Measurements from ENCODE around the gene BRI3BP. TPM values are rescaled to one million over a fixed set of nuclear protein-coding genes. Genes with fewer than 3 reads are reported as not detected.
"Not testable (repeated sequence)": the region's sequence is repeated elsewhere in the genome, so short reads cannot be mapped to it uniquely, and the experiment has no call there.

BRI3BP gene
- total RNA-seq, 2 donors from 2014 or later: 16.7 to 23.0 TPM

DNA sequence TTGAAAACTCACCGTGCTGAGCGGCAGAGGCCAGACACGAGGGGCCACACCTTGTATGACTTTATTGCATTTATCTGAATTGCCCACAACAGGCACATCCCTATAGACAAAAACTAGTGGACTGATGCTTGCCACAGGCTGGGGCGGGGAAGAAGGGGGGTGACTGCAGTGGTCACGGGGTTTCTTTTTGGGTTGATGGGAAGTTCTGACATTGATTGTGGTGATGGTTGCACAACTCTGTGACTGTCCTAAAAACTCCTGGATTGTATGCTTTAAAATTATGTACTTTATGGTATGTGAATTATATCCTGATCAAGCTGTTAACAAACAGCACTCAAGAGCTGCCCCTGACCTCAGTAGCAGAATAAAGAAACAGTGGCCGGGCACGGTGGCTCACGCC lies 30.2 kb upstream of the BRI3BP start:
- DNase-seq: no peak
- no peaks in the 10 kb centered on the region for H3K9me3 Mint-ChIP-seq
- ATAC-seq (replicated peaks in 1 of 2): no peak
- H3K27ac Mint-ChIP-seq: no peak overlapping the region
- peaks cover 2 to 14% of the 10 kb centered on the region in 2 donors for H3K36me3 Mint-ChIP-seq (ENCODE audit: insufficient read depth in 2 of 2)
- H3K4me3 Mint-ChIP-seq: no peak overlapping the region
- H3K4me1 Mint-ChIP-seq (ENCODE audit: low read depth): no peaks in the 10 kb centered on the region
- H3K27me3 Mint-ChIP-seq (ENCODE audit: low read depth): no peaks in the 10 kb centered on the region

DNA sequence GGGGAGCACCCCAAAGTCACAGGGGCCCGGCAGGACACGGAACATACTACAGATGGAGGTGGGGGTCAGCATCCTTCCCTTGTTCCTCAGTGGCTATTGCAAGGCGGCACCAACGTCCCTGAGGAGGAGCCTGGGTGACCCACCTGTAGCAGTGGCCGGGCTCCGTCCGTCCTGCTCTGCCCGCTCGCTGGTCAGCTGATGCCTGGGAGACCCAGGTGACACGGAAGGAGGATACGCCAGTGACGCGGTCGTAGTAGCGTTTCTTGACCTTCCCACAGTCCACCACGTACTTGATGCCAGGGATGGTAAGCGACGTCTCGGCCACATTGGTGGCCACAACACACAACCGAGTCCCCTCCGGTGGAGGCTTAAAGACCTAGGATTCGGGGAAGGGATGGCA lies 29.2 kb upstream of the BRI3BP start:
- ATAC-seq (replicated peaks in 1 of 2) (no peak), DNase-seq (no peak)
- no peak overlapping the region for H3K27ac Mint-ChIP-seq
- H3K36me3 Mint-ChIP-seq (ENCODE audit: insufficient read depth in 2 of 2): peaks cover 2 to 13% of the 10 kb centered on the region in 2 donors
- H3K9me3 Mint-ChIP-seq: no peaks in the 10 kb centered on the region
- H3K4me3 Mint-ChIP-seq: no peak overlapping the region
- no peaks in the 10 kb centered on the region for H3K4me1 Mint-ChIP-seq (ENCODE audit: low read depth)
- no peaks in the 10 kb centered on the region for H3K27me3 Mint-ChIP-seq (ENCODE audit: low read depth)

DNA sequence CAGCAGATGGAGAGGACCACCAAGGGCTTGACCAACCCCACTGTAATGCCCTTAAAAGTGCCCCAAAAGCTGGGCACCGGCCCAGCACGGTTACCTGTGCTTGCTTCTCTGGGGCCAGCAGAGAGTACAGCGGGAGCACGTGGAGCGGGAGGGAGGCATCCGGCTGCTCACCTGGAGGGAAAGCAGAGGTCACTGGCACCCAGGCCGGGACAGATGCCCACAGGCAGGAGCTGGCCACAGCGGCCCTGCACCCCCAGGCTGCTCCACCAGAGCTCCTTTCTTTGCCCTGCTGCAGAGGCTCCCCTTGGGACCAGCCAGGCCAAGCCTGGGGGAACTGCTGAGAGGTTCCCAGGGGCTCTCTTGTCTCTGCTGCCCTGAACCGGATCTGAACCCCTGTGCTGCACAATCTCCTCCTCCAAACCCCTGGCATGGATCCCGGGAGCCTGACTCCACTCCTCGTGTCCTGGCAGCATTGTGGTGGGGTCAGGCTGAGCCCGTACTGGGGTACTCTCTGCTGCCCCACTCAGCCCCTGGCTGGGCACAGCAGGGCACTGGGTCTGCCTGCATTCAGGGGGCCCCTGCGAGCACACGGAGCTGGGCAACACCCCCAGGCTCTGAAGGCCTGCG lies 28.5 kb upstream of the BRI3BP start:
- Mint-ChIP-seq H3K36me3 (ENCODE audit: insufficient read depth in 2 of 2) (peaks cover 2 to 13% of the 10 kb centered on the region in 2 donors), H3K27ac (no peak overlapping the region), H3K27me3 (ENCODE audit: low read depth) (no peaks in the 10 kb centered on the region), H3K4me1 (ENCODE audit: low read depth) (no peaks in the 10 kb centered on the region), H3K9me3 (no peaks in the 10 kb centered on the region), H3K4me3 (no peak overlapping the region)
- DNase-seq: no peak
- ATAC-seq (replicated peaks in 1 of 2): no peak

DNA sequence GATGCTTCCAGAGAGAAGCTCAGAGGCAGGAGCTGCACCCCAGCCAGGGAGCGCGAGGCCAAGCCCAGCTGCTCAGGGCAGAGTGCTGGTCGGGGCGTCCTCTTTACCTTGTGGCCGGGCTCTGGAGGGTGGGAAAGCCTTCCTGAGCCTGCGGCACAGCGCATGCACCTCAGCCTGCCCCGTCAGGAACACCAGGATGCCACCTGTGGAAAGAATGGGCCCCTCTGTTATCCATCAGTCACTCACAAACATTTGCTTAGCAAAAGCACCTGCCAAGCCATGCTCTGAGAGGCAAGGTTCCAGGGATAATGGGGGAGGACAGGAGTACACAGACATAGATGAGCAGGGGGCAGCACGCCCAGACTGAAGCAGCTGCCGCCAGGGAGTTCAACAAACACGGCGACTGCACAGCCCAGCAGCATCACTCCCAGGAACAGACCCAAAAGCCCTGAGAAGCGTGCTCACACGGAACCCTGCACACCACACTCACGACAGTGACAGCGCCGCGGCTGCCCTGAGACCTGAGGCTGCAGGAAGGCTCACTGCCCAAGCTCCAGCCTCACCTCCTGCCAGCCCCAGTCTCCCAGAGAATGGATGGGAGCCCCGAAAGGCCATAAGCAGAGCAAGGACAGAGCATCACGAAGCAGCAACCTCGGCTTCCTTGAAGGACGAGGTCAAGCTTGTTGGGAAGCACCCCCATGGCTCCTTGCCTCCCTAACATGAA lies 26.3 kb upstream of the BRI3BP start:
- Mint-ChIP-seq H3K36me3 (ENCODE audit: insufficient read depth in 2 of 2) (peaks cover 1 to 11% of the 10 kb centered on the region in 2 donors), H3K9me3 (no peaks in the 10 kb centered on the region), H3K4me1 (ENCODE audit: low read depth) (no peaks in the 10 kb centered on the region), H3K27me3 (ENCODE audit: low read depth) (no peaks in the 10 kb centered on the region), H3K4me3 (no peak overlapping the region), H3K27ac (no peak overlapping the region)
- DNase-seq: no peak
- no peak for ATAC-seq (replicated peaks in 1 of 2)

DNA sequence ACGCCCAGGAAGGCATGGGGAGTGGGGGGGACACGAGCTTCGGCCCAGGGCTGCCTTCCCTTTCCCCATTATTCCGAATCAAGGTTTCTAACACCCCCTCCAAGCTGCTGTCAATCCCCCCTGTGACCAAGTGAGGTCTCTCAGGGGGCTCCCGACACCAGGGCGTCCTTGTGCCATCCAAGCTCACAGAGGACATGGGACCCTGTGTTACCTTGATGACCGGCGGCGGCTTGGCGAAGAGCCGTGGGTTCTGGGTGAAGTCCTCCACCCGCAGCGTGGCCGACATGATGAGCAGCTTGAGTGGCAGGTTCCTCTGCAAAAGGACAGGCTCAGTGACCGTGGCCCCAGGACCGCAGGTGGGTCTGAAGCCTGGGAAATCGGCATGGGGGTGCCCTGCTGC lies 24.8 kb upstream of the BRI3BP start:
- Mint-ChIP-seq H3K36me3 (ENCODE audit: insufficient read depth in 2 of 2) (peaks cover 1 to 11% of the 10 kb centered on the region in 2 donors), H3K27me3 (ENCODE audit: low read depth) (no peaks in the 10 kb centered on the region), H3K4me3 (no peak overlapping the region), H3K9me3 (no peaks in the 10 kb centered on the region), H3K27ac (no peak overlapping the region), H3K4me1 (ENCODE audit: low read depth) (no peaks in the 10 kb centered on the region)
- no peak for DNase-seq
- ATAC-seq (replicated peaks in 1 of 2): no peak

DNA sequence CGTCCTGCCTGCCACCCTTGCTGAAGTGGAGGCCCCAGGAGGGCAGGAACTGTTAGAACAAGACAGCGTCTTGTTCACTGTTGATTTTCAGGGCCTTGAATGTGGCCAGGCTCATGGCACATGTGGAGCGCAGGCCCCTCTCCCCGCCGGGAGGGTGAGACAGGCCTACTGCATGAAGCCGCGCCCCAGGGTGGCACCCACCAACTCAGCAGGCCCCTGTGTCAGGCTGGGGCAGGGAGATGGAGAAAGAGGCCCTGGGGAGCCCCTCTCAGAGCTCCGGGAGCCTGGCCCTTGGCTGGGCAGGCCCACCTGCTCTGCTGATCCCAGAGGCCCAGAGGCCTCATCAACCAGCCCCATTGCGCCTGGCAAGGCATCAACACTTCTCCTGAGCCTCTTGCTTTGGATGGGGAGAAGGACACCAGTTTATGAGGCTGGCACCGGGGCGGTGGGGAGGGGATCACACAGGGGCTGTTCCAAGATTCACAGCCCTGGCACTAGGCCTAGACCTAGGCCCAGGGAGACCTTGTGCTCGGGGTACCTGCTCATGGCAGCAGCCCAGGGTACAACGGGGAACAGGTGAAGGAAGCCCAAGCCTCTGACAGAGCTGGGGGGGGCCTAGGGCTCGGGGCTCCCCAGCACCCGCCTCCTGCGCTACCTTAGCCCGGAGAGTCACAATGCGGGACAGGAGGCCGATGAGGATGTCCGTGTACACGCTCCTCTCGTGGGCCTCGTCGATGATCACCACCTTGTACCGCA lies 22.6 kb upstream of the BRI3BP start:
- no peaks in the 10 kb centered on the region for H3K9me3 Mint-ChIP-seq
- H3K4me1 Mint-ChIP-seq (ENCODE audit: low read depth): no peaks in the 10 kb centered on the region
- DNase-seq (no peak), ATAC-seq (replicated peaks in 1 of 2) (no peak)
- no peak overlapping the region for H3K27ac Mint-ChIP-seq
- H3K36me3 Mint-ChIP-seq (ENCODE audit: insufficient read depth in 2 of 2): peaks cover 1 to 11% of the 10 kb centered on the region in 2 donors
- no peaks in the 10 kb centered on the region for H3K27me3 Mint-ChIP-seq (ENCODE audit: low read depth)
- H3K4me3 Mint-ChIP-seq: no peak overlapping the region

DNA sequence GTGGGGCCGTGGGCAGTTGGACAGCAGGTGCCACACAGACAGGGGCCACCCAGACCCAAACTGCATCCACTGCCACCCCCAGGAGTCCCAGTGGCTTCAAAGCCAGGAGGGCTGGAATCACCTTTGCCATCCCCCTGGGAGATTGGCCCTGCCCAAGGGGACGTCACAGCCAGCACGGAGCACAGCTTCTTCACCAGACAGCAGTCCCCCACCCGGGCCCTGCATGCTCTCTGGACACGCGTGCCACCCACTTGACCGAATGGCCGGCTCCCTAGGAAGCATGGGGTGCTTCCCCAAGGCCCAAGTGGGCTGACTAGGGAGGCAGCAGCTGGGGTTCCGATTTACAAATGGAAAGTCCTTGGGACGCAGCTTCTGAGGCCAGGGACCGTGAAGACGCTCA lies 21.8 kb upstream of the BRI3BP start:
- DNase-seq: no peak
- ATAC-seq (replicated peaks in 1 of 2): no peak
- no peaks in the 10 kb centered on the region for H3K9me3 Mint-ChIP-seq
- no peaks in the 10 kb centered on the region for H3K4me1 Mint-ChIP-seq (ENCODE audit: low read depth)
- no peaks in the 10 kb centered on the region for H3K27me3 Mint-ChIP-seq (ENCODE audit: low read depth)
- peaks cover 1 to 11% of the 10 kb centered on the region in 2 donors for H3K36me3 Mint-ChIP-seq (ENCODE audit: insufficient read depth in 2 of 2)
- no peak overlapping the region for H3K27ac Mint-ChIP-seq
- no peak overlapping the region for H3K4me3 Mint-ChIP-seq

DNA sequence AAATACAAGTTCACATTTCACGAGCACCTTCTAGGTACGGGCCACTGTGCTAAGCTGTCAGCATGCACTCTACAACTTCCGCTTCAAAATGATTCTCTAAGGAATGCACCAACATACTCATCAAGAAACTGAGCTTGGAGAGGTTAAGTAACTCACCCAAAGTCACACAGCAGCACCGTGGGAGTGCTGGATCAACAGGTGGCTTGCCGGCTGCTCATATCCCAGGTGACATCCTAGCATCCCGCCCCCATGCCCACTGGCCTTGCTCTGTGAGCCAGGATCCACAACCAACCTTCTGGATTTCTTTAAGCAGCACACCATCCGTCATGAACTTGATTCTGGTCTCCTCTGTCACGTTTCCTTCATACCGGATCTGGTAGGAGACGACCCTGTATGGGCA lies 21.2 kb upstream of the BRI3BP start:
- no peak overlapping the region for H3K27ac Mint-ChIP-seq
- H3K36me3 Mint-ChIP-seq (ENCODE audit: insufficient read depth in 2 of 2): peaks cover 1 to 9% of the 10 kb centered on the region in 2 donors
- H3K27me3 Mint-ChIP-seq (ENCODE audit: low read depth): no peaks in the 10 kb centered on the region
- DNase-seq: no peak
- H3K4me1 Mint-ChIP-seq (ENCODE audit: low read depth): no peaks in the 10 kb centered on the region
- no peaks in the 10 kb centered on the region for H3K9me3 Mint-ChIP-seq
- ATAC-seq (replicated peaks in 1 of 2): no peak
- no peak overlapping the region for H3K4me3 Mint-ChIP-seq

DNA sequence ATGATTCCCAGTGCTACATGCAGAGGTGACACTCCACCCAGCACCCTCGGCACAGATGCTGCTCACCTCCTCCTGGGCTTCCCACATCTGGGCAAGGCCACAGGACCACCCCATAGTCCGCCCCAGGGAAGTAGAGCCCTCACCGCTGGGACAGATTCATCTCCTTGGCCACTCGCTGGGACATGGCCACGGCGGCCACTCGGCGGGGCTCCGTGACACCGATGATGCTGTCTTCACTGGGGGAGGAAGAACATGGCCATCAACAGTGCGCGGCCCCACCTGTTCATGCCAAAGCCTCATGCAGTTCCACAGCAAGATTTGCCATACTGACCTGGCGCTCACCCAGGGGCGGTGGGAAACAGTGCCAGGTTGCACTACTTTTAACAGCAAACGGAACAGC lies 18.2 kb upstream of the BRI3BP start:
- Mint-ChIP-seq H3K9me3 (no peaks in the 10 kb centered on the region), H3K27me3 (ENCODE audit: low read depth) (no peaks in the 10 kb centered on the region), H3K36me3 (ENCODE audit: insufficient read depth in 2 of 2) (peaks cover 4 to 16% of the 10 kb centered on the region in 2 donors), H3K4me1 (ENCODE audit: low read depth) (no peaks in the 10 kb centered on the region), H3K4me3 (no peak overlapping the region), H3K27ac (no peak overlapping the region)
- ATAC-seq (replicated peaks in 1 of 2) (no peak), DNase-seq (no peak)

DNA sequence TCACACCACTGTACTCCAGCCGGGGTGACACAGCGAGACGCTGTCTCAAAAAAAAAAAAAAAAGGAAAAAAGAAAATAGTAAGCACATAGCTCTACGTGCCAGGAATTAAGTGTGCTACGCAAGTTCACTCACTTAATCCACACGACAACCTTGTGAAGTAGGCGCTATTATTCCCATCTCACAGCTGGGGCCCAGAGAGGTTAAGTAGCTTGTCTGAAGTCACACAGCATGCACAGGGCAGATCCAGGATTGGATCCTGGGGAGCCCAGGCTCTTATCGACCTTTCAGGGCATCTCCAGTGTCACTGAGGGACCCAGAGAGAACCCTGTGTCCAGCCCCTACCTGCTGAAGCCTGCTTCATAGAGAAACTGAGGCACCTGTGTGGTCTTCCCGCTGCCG lies 16.4 kb upstream of the BRI3BP start:
- H3K4me1 Mint-ChIP-seq (ENCODE audit: low read depth): peaks cover 4% of the 10 kb centered on the region
- H3K27ac Mint-ChIP-seq: no peak overlapping the region
- DNase-seq (no peak), ATAC-seq (replicated peaks in 1 of 2) (no peak)
- H3K27me3 Mint-ChIP-seq (ENCODE audit: low read depth): no peaks in the 10 kb centered on the region
- H3K9me3 Mint-ChIP-seq: no peaks in the 10 kb centered on the region
- peaks cover 8 to 20% of the 10 kb centered on the region in 2 donors for H3K36me3 Mint-ChIP-seq (ENCODE audit: insufficient read depth in 2 of 2)
- no peak overlapping the region for H3K4me3 Mint-ChIP-seq

DNA sequence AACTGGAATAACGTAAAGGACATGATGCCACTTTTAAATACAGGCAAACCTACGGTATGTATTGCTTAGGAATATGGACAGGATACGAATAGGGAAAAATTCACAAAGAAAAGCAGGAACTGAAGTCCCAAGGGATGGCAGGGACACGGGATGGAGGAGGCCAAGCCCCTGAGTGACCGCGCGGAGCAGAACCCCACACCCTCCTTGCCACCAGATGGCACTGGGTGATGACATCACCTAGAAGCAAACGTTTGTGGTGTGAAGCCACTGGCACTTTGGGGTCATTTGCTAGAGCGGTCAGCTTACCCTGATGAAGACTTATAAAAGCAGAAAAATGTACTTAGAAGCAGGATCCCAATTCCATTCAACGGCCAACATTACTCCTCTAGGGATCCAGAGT lies 13.9 kb upstream of the BRI3BP start:
- no peak overlapping the region for H3K27ac Mint-ChIP-seq
- ATAC-seq (replicated peaks in 1 of 2) (no peak), DNase-seq (no peak)
- H3K27me3 Mint-ChIP-seq (ENCODE audit: low read depth): no peaks in the 10 kb centered on the region
- no peak overlapping the region for H3K4me3 Mint-ChIP-seq
- H3K36me3 Mint-ChIP-seq (ENCODE audit: insufficient read depth in 2 of 2): peaks cover 10 to 29% of the 10 kb centered on the region in 2 donors
- H3K9me3 Mint-ChIP-seq: no peaks in the 10 kb centered on the region
- peaks cover 4% of the 10 kb centered on the region for H3K4me1 Mint-ChIP-seq (ENCODE audit: low read depth)

DNA sequence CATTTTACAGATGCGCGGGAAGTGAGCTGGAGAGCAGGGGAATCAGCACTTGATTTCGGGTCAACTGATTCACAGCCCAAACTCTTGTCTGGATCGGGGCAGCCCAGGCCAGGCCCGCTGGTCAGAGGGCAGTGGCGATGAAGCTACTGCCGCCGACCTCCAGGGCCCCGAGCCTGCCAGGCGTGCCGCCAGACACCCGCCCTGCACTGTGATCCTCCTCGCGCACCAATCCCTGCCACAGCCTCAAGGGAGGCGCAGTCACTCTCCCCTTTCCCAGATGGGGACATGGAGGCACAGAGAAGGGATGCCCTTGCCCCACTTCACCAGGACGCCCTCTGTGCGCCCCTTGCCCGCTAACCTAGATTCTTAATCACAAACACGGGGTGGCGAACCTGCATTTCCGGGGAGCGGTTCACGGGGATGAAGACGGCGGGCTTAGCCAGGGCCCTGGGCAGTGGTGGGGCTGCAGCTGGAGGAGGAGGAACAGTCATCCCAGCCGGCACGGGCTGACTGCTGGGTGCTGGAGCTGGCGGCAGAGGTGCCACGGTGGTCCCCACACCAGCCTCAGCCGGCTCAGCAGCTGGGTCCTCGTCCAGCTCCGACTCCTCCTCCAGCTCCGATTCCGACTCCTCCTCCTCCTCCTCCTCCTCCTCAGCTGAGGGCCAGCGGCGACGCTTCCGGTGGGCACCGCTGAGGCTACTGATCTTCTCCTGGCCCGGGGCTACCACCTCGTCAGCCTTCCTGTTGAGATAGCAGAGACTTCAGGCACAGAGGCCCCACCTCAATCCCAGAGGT lies 13.2 kb upstream of the BRI3BP start:
- no peak overlapping the region for H3K27ac Mint-ChIP-seq
- ATAC-seq (replicated peaks in 1 of 2): no peak
- H3K4me3 Mint-ChIP-seq: no peak overlapping the region
- no peaks in the 10 kb centered on the region for H3K27me3 Mint-ChIP-seq (ENCODE audit: low read depth)
- peaks cover 4% of the 10 kb centered on the region for H3K4me1 Mint-ChIP-seq (ENCODE audit: low read depth)
- no peaks in the 10 kb centered on the region for H3K9me3 Mint-ChIP-seq
- peaks cover 10 to 27% of the 10 kb centered on the region in 2 donors for H3K36me3 Mint-ChIP-seq (ENCODE audit: insufficient read depth in 2 of 2)
- DNase-seq: no peak

DNA sequence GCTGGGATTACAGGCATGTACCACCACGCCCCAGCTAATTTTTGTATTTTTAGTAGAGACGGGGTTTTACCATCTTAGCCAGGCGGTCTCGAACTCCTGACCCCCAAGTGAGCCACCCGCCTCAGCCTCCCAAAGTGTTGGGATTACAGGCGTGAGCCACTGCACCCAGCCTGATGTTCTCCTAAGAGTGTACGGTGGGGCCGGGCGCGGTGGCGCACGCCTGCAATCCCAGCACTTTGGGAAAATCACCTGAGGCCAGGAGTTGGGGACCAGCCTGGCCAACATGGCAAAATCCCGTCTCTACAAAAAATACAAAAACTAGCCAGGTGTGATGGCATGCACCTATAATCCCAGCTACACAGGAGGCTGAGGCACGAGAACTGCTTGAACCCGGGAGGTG lies 6.6 kb upstream of the BRI3BP start:
- not testable (repeated sequence) for H3K27me3 Mint-ChIP-seq (ENCODE audit: low read depth); ATAC-seq (replicated peaks in 1 of 2); H3K4me3 Mint-ChIP-seq; H3K9me3 Mint-ChIP-seq; H3K27ac Mint-ChIP-seq; DNase-seq
- H3K4me1 Mint-ChIP-seq (ENCODE audit: low read depth): peaks cover 12% of the 10 kb centered on the region
- H3K36me3 Mint-ChIP-seq (ENCODE audit: insufficient read depth in 2 of 2): peaks cover 2 to 16% of the 10 kb centered on the region in 2 donors

All from activated T-cell treated with anti-CD3 and anti-CD28 coated beads, Interleukin-2, amount 50 U/mL, for 72 hours (primary cell).